IMR-90 (cell line): ENCODE results near the gene OGFOD2. TPM values are rescaled to one million over a fixed set of nuclear protein-coding genes. Genes with fewer than 3 reads are reported as not detected.

ENCODE experiments used
- ATAC-seq: fragments of 200-7000 bp; cut with Tn5 transposase; 2 replicates; pipeline ENCODE4 v1.9.1; 2020; ENCODE audit warnings: low read depth, mild to moderate bottlenecking, moderate library complexity
- BruUV-seq: library from RNA; stranded (reverse); fragments of 400-500 nt; replicated peaks from 2 replicates; lab custom pipeline; 2021; lab: Mats Ljungman, UMichigan
- CTCF ChIA-PET: fragments of 300-600 bp; formaldehyde crosslinking; extraction: SDS; loops from one replicate; lab custom pipeline; 2021; ENCODE audit warnings: antibody characterized with exemption; lab: Yijun Ruan, JAX
- POLR2A ChIA-PET: fragments of 300-600 bp; sonication (Branson Sonifier 250); formaldehyde crosslinking; loops from one replicate; lab custom pipeline; 2022; ENCODE audit warnings: antibody characterized with exemption; ENCODE audit not compliant: unreplicated experiment; lab: Charles Lee
- DNase-seq: peaks from one replicate; pipeline ENCODE4 v3.0.0; 2013
- H2AFZ ChIP-seq: replicated peaks from 2 replicates; pipeline ENCODE3; 2013; ENCODE audit warnings: low read length, mild to moderate bottlenecking; ENCODE audit not compliant: poor library complexity
- H2AK5ac ChIP-seq: 2 replicates; pipeline ENCODE4 v1.6.1; 2013; ENCODE audit warnings: low read depth, low read length, inconsistent platforms
- H2AK9ac ChIP-seq: replicated peaks from 2 replicates; pipeline ENCODE3; 2013; ENCODE audit warnings: mild to moderate bottlenecking, low read depth, low read length, moderate library complexity; ENCODE audit not compliant: poor library complexity
- H2BK120ac ChIP-seq: 2 replicates; pipeline ENCODE4 v1.6.1; 2013; ENCODE audit warnings: low read depth, low read length, inconsistent platforms
- H2BK15ac ChIP-seq: 3 replicates; pipeline ENCODE4 v1.6.1; 2013; ENCODE audit warnings: low read depth, low read length, inconsistent platforms
- H2BK20ac ChIP-seq: 2 replicates; pipeline ENCODE4 v1.6.1; 2013; ENCODE audit warnings: low read depth, mild to moderate bottlenecking, inconsistent platforms, low read length, moderate library complexity
- H2BK5ac ChIP-seq: 2 replicates; pipeline ENCODE4 v1.6.1; 2013; ENCODE audit warnings: mild to moderate bottlenecking, low read depth, low read length, inconsistent platforms; ENCODE audit not compliant: poor library complexity, severe bottlenecking
- H3K14ac ChIP-seq: replicated peaks from 2 replicates; pipeline ENCODE4 v1.6.1; 2013; ENCODE audit warnings: low read depth, low read length, inconsistent platforms
- H3K18ac ChIP-seq: 2 replicates; pipeline ENCODE4 v1.6.1; 2013; ENCODE audit warnings: low read depth, low read length, control low read depth
- H3K23ac ChIP-seq: 2 replicates; pipeline ENCODE4 v1.6.1; 2013; ENCODE audit warnings: low read depth, low read length, inconsistent platforms
- H3K27ac ChIP-seq: 2 replicates; pipeline ENCODE4 v1.5.1; 2013; ENCODE audit warnings: mild to moderate bottlenecking, control low read depth, low read length; ENCODE audit not compliant: insufficient read depth
- H3K27me3 ChIP-seq: 2 replicates; pipeline ENCODE4 v1.6.1; 2013; ENCODE audit warnings: low read length; ENCODE audit not compliant: control insufficient read depth, insufficient read depth
- H3K36me3 ChIP-seq: 2 replicates; pipeline ENCODE4 v1.6.1; 2013; ENCODE audit warnings: low read length, mixed read lengths; ENCODE audit not compliant: control insufficient read depth, insufficient read depth
- H3K4ac ChIP-seq: 2 replicates; pipeline ENCODE4 v1.6.1; 2013; ENCODE audit warnings: low read depth, low read length, inconsistent platforms
- H3K4me1 ChIP-seq: 2 replicates; pipeline ENCODE4 v1.6.1; 2013; ENCODE audit warnings: low read length, mixed read lengths; ENCODE audit not compliant: control insufficient read depth, insufficient read depth
- H3K4me2 ChIP-seq: 2 replicates; pipeline ENCODE4 v1.6.1; 2013; ENCODE audit warnings: low read depth, mild to moderate bottlenecking, control low read depth, low read length, moderate library complexity
- H3K4me3 ChIP-seq: 2 replicates; pipeline ENCODE4 v1.5.1; 2013; ENCODE audit warnings: low read depth, mild to moderate bottlenecking, control low read depth, low read length, moderate library complexity; ENCODE audit not compliant: insufficient read depth
- H3K56ac ChIP-seq: 2 replicates; pipeline ENCODE4 v1.6.1; 2013; ENCODE audit warnings: low read length, inconsistent platforms; ENCODE audit not compliant: insufficient read depth; ENCODE audit errors: extremely low read depth
- H3K79me1 ChIP-seq, 2 experiments: 2 replicates each; pipeline ENCODE4 v1.6.1; 2013; ENCODE audit warnings: low read length in 2 of 2, inconsistent platforms in 1 of 2, low read depth in 1 of 2
- H3K9ac ChIP-seq: 2 replicates; pipeline ENCODE4 v1.6.1; 2013; ENCODE audit warnings: low read depth, low read length, control low read depth
- H3K9me1 ChIP-seq: 2 replicates; pipeline ENCODE4 v1.6.1; 2013; ENCODE audit warnings: low read length, inconsistent platforms; ENCODE audit not compliant: insufficient read depth
- H3K9me3 ChIP-seq: 2 replicates; pipeline ENCODE4 v1.6.1; 2013; ENCODE audit warnings: low read length; ENCODE audit not compliant: control insufficient read depth, insufficient read depth
- H4K20me1 ChIP-seq: 2 replicates; pipeline ENCODE4 v1.6.1; 2013; ENCODE audit warnings: low read length, inconsistent platforms; ENCODE audit not compliant: insufficient read depth
- H4K5ac ChIP-seq: 2 replicates; pipeline ENCODE4 v1.6.1; 2013; ENCODE audit warnings: mild to moderate bottlenecking, low read depth, low read length, control low read depth
- H4K8ac ChIP-seq, 2 experiments: 2 replicates each; pipeline ENCODE4 v1.6.1; 2013; ENCODE audit warnings: low read depth in 2 of 2, low read length in 2 of 2, control low read depth in 1 of 2, inconsistent platforms in 1 of 2
- H4K91ac ChIP-seq: 2 replicates; pipeline ENCODE4 v1.6.1; 2013; ENCODE audit warnings: low read depth, low read length, inconsistent platforms; ENCODE audit not compliant: insufficient read depth
- CEBPB ChIP-seq: IDR thresholded peaks from 2 replicates; pipeline ENCODE4 v1.6.1; 2012; ENCODE audit warnings: low read depth, low read length, improper control_type of control experiment
- FOS ChIP-seq: fragments of 150-350 bp; IDR thresholded peaks from 2 replicates; pipeline ENCODE4 v1.6.1; 2016; ENCODE audit warnings: low read depth, low read length
- RCOR1 ChIP-seq: IDR thresholded peaks from 2 replicates; pipeline ENCODE4 v1.6.1; 2012; ENCODE audit warnings: mild to moderate bottlenecking, low read length, improper control_type of control experiment; ENCODE audit not compliant: insufficient replicate concordance
- RFX5 ChIP-seq: IDR thresholded peaks from 2 replicates; pipeline ENCODE4 v1.8.0; 2012; ENCODE audit warnings: low read depth, mild to moderate bottlenecking, low read length, moderate library complexity
- WGBS, 2 experiments: methylation state at CpG; one replicate each; pipeline versions ENCODE4 v1.1.5 to v1.1.7; 2013; ENCODE audit warnings: missing lambda C conversion rate in 2 of 2; ENCODE audit not compliant: insufficient read length in 1 of 2; ENCODE audit errors: extremely low coverage in 2 of 2; 5-methylcytosine and 5-hydroxymethylcytosine counted together
- dilution Hi-C: fragments of 300-500 bp; cut with HindIII; formaldehyde crosslinking; loops from one replicate; pipeline ENCODE4 v1.14.3; 2018; ENCODE audit warnings: low sequenced_read_pairs; ENCODE audit not compliant: unreplicated experiment
- in situ Hi-C: fragments of 300-500 bp; cut with MboI; formaldehyde crosslinking; loops from 3 replicates; pipeline ENCODE4 v1.14.3; 2019; ENCODE audit warnings: low sequenced_read_pairs, inconsistent platforms, mixed read lengths
- intact Hi-C: fragments of 100-400 bp; cut with micrococcal nuclease; formaldehyde crosslinking; loops from 2 replicates; pipeline ENCODE4 v1.10.0; 2022
- polyA plus RNA-seq, 3 experiments: library from polyadenylated mRNA; depleted of rRNA; stranded (reverse); fragments of >200 nt; gene quantifications; 2 replicates each; pipeline ENCODE4 v1.2.3, GENCODE V29; 2012; ENCODE audit warnings: low replicate concordance in 1 of 3
- total RNA-seq: library from RNA; depleted of rRNA; stranded (reverse); fragments of >200 nt; gene quantifications from 2 replicates; pipeline ENCODE4 v1.2.3, GENCODE V29; 2012
- TF ChIP-seq, protein P1 (sequence below): conservative IDR thresholded peaks from 2 replicates; pipeline ENCODE4 v1.5.1; 2012; ENCODE audit warnings: mild to moderate bottlenecking, low read depth, low read length, improper control_type of control experiment

OGFOD2 gene
- total and polyA plus RNA-seq, 2 of the 4 experiments (the other 2 are of a cell fraction) = 4.3 to 18.2 TPM

DNA sequence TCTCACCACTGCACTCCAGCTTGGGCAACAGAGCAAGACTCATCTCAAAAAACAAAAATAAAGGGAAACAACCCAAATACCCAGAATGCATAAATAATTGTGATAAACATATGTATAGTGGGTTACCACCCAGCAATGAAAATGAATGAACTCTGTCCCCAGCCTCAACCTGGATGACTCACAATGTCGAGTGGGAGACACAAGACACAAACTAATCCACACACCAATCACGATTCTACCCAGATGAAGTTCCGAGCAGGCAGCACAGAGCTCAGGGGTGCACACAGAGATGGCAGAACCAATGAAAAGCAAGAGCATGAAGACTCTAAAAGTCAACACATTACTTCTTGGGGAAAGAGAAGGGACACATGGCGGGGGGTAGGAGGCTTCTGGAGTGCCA is 35.9 kb upstream of the OGFOD2 start:
- intact Hi-C loops = no loop called here
- Histone ChIP-seq H3K4me3 (no peak overlapping the region), H3K4me1 (no peaks in the 10 kb centered on the region), H3K36me3 (no peaks in the 10 kb centered on the region), H4K5ac (no peak overlapping the region), H3K18ac (no peak overlapping the region), H3K9me3 (no peaks in the 10 kb centered on the region), H2AK9ac (no peak overlapping the region), H3K27me3 (no peaks in the 10 kb centered on the region), H3K14ac (no peak overlapping the region), H3K9ac (no peak overlapping the region), H3K79me1 (no peaks in the 10 kb centered on the region), H2AFZ (no peak overlapping the region), H4K20me1 (no peaks in the 10 kb centered on the region), H2BK15ac (no peak overlapping the region), H2AK5ac (no peak overlapping the region), H2BK5ac (no peak overlapping the region), H3K4me2 (no peak overlapping the region), H3K27ac (no peak overlapping the region), H2BK20ac (no peak overlapping the region), H4K91ac (no peak overlapping the region), H3K9me1 (peaks cover 21% of the 10 kb centered on the region), H2BK120ac (no peak overlapping the region), H3K56ac (no peak overlapping the region), H4K8ac (no peak overlapping the region), H3K23ac (no peak overlapping the region), H3K4ac (no peak overlapping the region)
- TF ChIP-seq RFX5 = no peak
- TF ChIP-seq CEBPB = no peak
- TF ChIP-seq FOS = no peak
- TF ChIP-seq, protein P1, sequence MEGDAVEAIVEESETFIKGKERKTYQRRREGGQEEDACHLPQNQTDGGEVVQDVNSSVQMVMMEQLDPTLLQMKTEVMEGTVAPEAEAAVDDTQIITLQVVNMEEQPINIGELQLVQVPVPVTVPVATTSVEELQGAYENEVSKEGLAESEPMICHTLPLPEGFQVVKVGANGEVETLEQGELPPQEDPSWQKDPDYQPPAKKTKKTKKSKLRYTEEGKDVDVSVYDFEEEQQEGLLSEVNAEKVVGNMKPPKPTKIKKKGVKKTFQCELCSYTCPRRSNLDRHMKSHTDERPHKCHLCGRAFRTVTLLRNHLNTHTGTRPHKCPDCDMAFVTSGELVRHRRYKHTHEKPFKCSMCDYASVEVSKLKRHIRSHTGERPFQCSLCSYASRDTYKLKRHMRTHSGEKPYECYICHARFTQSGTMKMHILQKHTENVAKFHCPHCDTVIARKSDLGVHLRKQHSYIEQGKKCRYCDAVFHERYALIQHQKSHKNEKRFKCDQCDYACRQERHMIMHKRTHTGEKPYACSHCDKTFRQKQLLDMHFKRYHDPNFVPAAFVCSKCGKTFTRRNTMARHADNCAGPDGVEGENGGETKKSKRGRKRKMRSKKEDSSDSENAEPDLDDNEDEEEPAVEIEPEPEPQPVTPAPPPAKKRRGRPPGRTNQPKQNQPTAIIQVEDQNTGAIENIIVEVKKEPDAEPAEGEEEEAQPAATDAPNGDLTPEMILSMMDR = no peak
- no peak for TF ChIP-seq RCOR1
- in situ Hi-C loops = no loop called here
- ATAC-seq = no peak
- BruUV-seq = no TSS peak
- ChIA-PET POLR2A (no interaction called here), CTCF (interaction anchor here (0.5 kb wide), 1 partner anchor 870 kb away, joined by 3 read pairs; no protein-coding TSS in a partner anchor)
- dilution Hi-C loops = no loop called here
- no peak for DNase-seq
- no CpG with 5 or more reads among the region's 4 CpGs for WGBS, 2 experiments
